HepG2 (cell line): ENCODE measurements around the gene PCNT. TPM values are rescaled to one million over a fixed set of nuclear protein-coding genes. Genes with fewer than 3 reads are reported as not detected.
A peak's percentile ranks its signal among the peaks of the same experiment; 100 is the strongest.

ENCODE experiments used
- ATAC-seq: fragments of 200-7000 bp; cut with Tn5 transposase; 3 replicates; pipeline ENCODE4 v1.9.1; 2020; ENCODE audit warnings: mild to moderate bottlenecking, moderate library complexity
- BruUV-seq: library from RNA; stranded (reverse); fragments of 400-500 nt; replicated peaks from 2 replicates; lab custom pipeline; 2021; lab: Mats Ljungman, UMichigan
- CTCF ChIA-PET: fragments of 300-600 bp; formaldehyde crosslinking; extraction: SDS; loops from one replicate; lab custom pipeline; 2021; ENCODE audit warnings: low total read pairs, inconsistent platforms, low intra/inter-chr PET ratio; lab: Yijun Ruan, JAX
- POLR2A ChIA-PET: fragments of 350-600 bp; sonication (Branson Sonifier 250); formaldehyde crosslinking; loops from one replicate; lab custom pipeline; 2020; ENCODE audit warnings: antibody characterized with exemption, inconsistent platforms; lab: Yijun Ruan, JAX
- DNase-seq: peaks from one replicate; pipeline ENCODE4 v3.0.0-alpha.2; 2015; ENCODE audit warnings: low spot score
- FAIRE-seq: peaks from 3 replicates; lab custom pipeline; 2011; peaks lifted over from hg19 to GRCh38; lab: Jason Lieb, UNC
- H2AFZ ChIP-seq: one replicate; pipeline ENCODE4 v1.6.1; 2011; ENCODE audit warnings: low read length, inconsistent platforms
- H3K27ac ChIP-seq: fragments of 300-600 bp; 3 replicates; pipeline ENCODE4 v1.8.0; 2011; ENCODE audit warnings: mixed run types, mild to moderate bottlenecking, mixed read lengths, low read length, inconsistent platforms; ENCODE audit not compliant: insufficient read depth; ENCODE audit errors: extremely low read length
- H3K27me3 ChIP-seq, 2 experiments: fragments of 200-600 bp in 1 of 2; 2 replicates in 1 of 2; 3 replicates in 1 of 2; pipeline versions ENCODE4 v1.6.0 to v1.8.0; 2011; ENCODE audit warnings: low read length in 2 of 2, mild to moderate bottlenecking in 2 of 2, moderate library complexity in 2 of 2, inconsistent platforms in 1 of 2; ENCODE audit not compliant: insufficient read depth in 2 of 2, control insufficient read depth in 1 of 2
- H3K36me3 ChIP-seq, 2 experiments: fragments of 200-600 bp in 1 of 2; replicated peaks in 1 of 2; 2 replicates in 1 of 2; 3 replicates in 1 of 2; pipeline versions ENCODE4 v1.5.1 to v1.8.0; 2011; ENCODE audit warnings: low read length in 2 of 2, inconsistent platforms in 1 of 2; ENCODE audit not compliant: insufficient read depth in 2 of 2, control insufficient read depth in 1 of 2
- H3K4me1 ChIP-seq: 2 replicates; pipeline ENCODE4 v1.5.1; 2012; ENCODE audit warnings: low read length, inconsistent platforms; ENCODE audit not compliant: insufficient read depth
- H3K4me2 ChIP-seq: 2 replicates; pipeline ENCODE4 v1.6.0; 2011; ENCODE audit warnings: low read depth, low read length, inconsistent platforms
- H3K4me3 ChIP-seq, 3 experiments: fragments of 200-600 bp in 1 of 3; sonication (generic), shearing (Covaris generic) in 1 of 3; replicated peaks in 1 of 3; 2 replicates each; pipeline ENCODE4 v1.5.1; 2011 to 2016; ENCODE audit warnings: low read length in 3 of 3, inconsistent platforms in 2 of 3, low read depth in 2 of 3, mild to moderate bottlenecking in 2 of 3, control low read depth in 1 of 3, mixed read lengths in 1 of 3; ENCODE audit not compliant: insufficient read depth in 1 of 3
- H3K79me2 ChIP-seq: one replicate; pipeline ENCODE4 v1.6.1; 2011; ENCODE audit warnings: low read length, inconsistent platforms; ENCODE audit not compliant: insufficient read depth
- H3K9ac ChIP-seq: 2 replicates; pipeline ENCODE4 v1.6.0; 2011; ENCODE audit warnings: mild to moderate bottlenecking, low read depth, low read length, inconsistent platforms; ENCODE audit not compliant: insufficient read depth
- H3K9me3 ChIP-seq: 2 replicates; pipeline ENCODE4 v1.5.1; 2012; ENCODE audit warnings: mild to moderate bottlenecking, low read length
- H4K20me1 ChIP-seq: 2 replicates; pipeline ENCODE4 v1.6.0; 2011; ENCODE audit warnings: inconsistent platforms, mild to moderate bottlenecking, low read length, moderate library complexity; ENCODE audit not compliant: insufficient read depth
- GATAD2A ChIP-seq: IDR thresholded peaks from 2 replicates; pipeline ENCODE4 v1.6.1; 2016
- GRHL1 ChIP-seq: sonication (generic); formaldehyde crosslinking; conservative IDR thresholded peaks from 2 replicates; pipeline ENCODE4 v1.8.0; 2022; ENCODE audit warnings: missing genetic modification reagents
- NFIB ChIP-seq: sonication (generic); formaldehyde crosslinking; IDR thresholded peaks from 2 replicates; pipeline ENCODE4 v1.9.0; 2021; ENCODE audit warnings: missing genetic modification reagents, mild to moderate bottlenecking, borderline replicate concordance
- PATZ1 ChIP-seq: sonication (generic); formaldehyde crosslinking; IDR thresholded peaks from 2 replicates; pipeline ENCODE4 v1.4.0; 2020; ENCODE audit warnings: missing genetic modification reagents
- RBFOX2 ChIP-seq: fragments of 200-400 bp; formaldehyde crosslinking; IDR thresholded peaks from 2 replicates; pipeline ENCODE4 v1.6.1; 2017; ENCODE audit warnings: low read depth, mild to moderate bottlenecking, low read length
- RORA ChIP-seq: sonication (generic); formaldehyde crosslinking; IDR thresholded peaks from 2 replicates; pipeline ENCODE4 v1.5.0; 2020; ENCODE audit warnings: mild to moderate bottlenecking, missing genetic modification reagents, moderate library complexity
- SIN3B ChIP-seq: fragments of 150-350 bp; IDR thresholded peaks from 2 replicates; pipeline ENCODE4 v1.6.1; 2014; ENCODE audit warnings: low read length
- TOE1 ChIP-seq: sonication (generic); formaldehyde crosslinking; IDR thresholded peaks from 2 replicates; pipeline ENCODE4 v1.4.0; 2020; ENCODE audit warnings: mild to moderate bottlenecking, missing genetic modification reagents
- ZMYM2 ChIP-seq: sonication (generic); formaldehyde crosslinking; IDR thresholded peaks from 2 replicates; pipeline ENCODE4 v1.8.0; 2022; ENCODE audit warnings: mild to moderate bottlenecking, missing genetic modification reagents
- ZNF124 ChIP-seq: sonication (generic); formaldehyde crosslinking; IDR thresholded peaks from 2 replicates; pipeline ENCODE4 v1.4.0; 2020; ENCODE audit warnings: missing genetic modification reagents
- ZSCAN12 ChIP-seq: sonication (generic); formaldehyde crosslinking; IDR thresholded peaks from 2 replicates; pipeline ENCODE4 v1.9.0; 2021; ENCODE audit warnings: mild to moderate bottlenecking, missing genetic modification reagents
- WGBS: methylation state at CpG from one replicate; pipeline ENCODE4 v1.1.6; 2017; ENCODE audit warnings: low lambda C conversion rate; 5-methylcytosine and 5-hydroxymethylcytosine counted together
- in situ Hi-C: cut with HindIII; loops from 2 replicates; pipeline ENCODE4 v1.10.0; 2017; ENCODE audit warnings: low pct_unique_long_range_greater_than_20kb; ENCODE audit not compliant: extremely low pct_ligation_motif_present
- intact Hi-C: fragments of 100-400 bp; cut with micrococcal nuclease; formaldehyde crosslinking; loops from one replicate; pipeline ENCODE4 v1.10.0; 2022; ENCODE audit not compliant: unreplicated experiment
- polyA plus RNA-seq, 8 experiments: library from polyadenylated mRNA; depleted of rRNA in 3 of 8; stranded (reverse) in 7 of 8; unstranded in 1 of 8; fragments of >200 nt; fragmentation: Illumina TruSeq in 4 of 8; extraction: Trizol in 4 of 8; gene quantifications; 2 replicates each; pipeline versions ENCODE4 v1.2.1 to v1.2.3, GENCODE V29; 2011 to 2016; ENCODE audit warnings: low read depth in 4 of 8, missing spikeins in 1 of 8, mixed read lengths in 1 of 8; ENCODE audit not compliant: insufficient read depth in 1 of 8
- total RNA-seq, 5 experiments: library from RNA; depleted of rRNA; stranded (reverse); fragments of >200 nt; fragmentation: Illumina TruSeq; extraction: Trizol; gene quantifications; 2 replicates each; pipeline ENCODE4 v1.2.3, GENCODE V29; 2016; ENCODE audit warnings: low read depth in 1 of 5
- TF ChIP-seq, protein P1 (sequence below): sonication (generic); formaldehyde crosslinking; IDR thresholded peaks from 2 replicates; pipeline ENCODE4 v1.4.0; 2020; ENCODE audit warnings: mild to moderate bottlenecking, missing genetic modification reagents

The PCNT gene
- total and polyA plus RNA-seq, 2 of the 13 experiments (the other 11 are each of a cell fraction or from before 2014, with no cell fraction given) = 5.6 to 12.4 TPM

DNA sequence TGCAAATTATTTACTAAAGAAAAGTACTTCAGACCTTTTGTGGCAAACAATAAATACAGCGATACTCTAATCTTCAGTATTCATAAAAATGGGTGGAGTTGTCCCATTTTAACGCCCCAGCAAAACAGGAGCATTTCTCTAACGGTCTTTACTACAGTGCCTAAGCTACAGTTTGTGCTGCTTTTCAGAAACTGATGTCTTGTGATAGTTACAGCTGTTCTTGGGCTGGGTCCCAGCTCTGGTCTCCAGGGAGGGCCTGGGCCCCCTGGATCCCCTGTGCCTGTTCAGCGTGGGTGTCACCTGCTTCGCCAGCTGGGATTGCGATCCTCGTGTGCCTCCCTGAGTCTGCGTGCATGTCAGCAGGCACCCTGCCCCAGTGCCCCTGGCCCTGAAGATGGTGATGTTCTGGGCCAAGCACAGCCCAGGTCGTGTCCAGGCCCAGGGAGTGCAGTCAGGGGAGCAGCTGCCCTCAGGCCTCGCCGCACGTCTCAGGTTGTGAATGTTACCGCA lies 70.7 kb downstream of the PCNT start:
- H2AFZ ChIP-seq = no peak overlapping the region
- CTCF ChIA-PET = no interaction called here
- no peaks in the 10 kb centered on the region for H3K9me3 ChIP-seq
- no peaks in the 10 kb centered on the region for H3K27me3 ChIP-seq
- peaks cover 12 to 39% of the 10 kb centered on the region in 2 experiments; a peak in 4 of 5 replicates for H3K36me3 ChIP-seq
- FAIRE-seq (no peak), DNase-seq (no peak), ATAC-seq (no peak)
- WGBS = 94% methylated on average over 9 of the region's 13 CpGs
- intact Hi-C loops = no loop called here
- POLR2A ChIA-PET = no interaction called here
- H3K4me2 ChIP-seq = no peak overlapping the region
- TF ChIP-seq ZMYM2 (CRISPR knock-in tag) (no peak), RORA (CRISPR knock-in tag) (no peak), GATAD2A (CRISPR knock-in tag) (no peak), ZSCAN12 (CRISPR knock-in tag) (no peak), SIN3B (no peak)
- in situ Hi-C loops = no loop called here
- peaks cover 20% of the 10 kb centered on the region for H3K4me1 ChIP-seq
- no peaks in the 10 kb centered on the region for H3K79me2 ChIP-seq
- no peaks in the 10 kb centered on the region for H4K20me1 ChIP-seq
- BruUV-seq = no TSS peak
- H3K4me3 ChIP-seq = no peak overlapping the region
- H3K9ac ChIP-seq = peak overlapping the region; percentile 58; the same call in 1 of the 2 replicates
- peak overlapping the region; percentile 71 for H3K27ac ChIP-seq

DNA sequence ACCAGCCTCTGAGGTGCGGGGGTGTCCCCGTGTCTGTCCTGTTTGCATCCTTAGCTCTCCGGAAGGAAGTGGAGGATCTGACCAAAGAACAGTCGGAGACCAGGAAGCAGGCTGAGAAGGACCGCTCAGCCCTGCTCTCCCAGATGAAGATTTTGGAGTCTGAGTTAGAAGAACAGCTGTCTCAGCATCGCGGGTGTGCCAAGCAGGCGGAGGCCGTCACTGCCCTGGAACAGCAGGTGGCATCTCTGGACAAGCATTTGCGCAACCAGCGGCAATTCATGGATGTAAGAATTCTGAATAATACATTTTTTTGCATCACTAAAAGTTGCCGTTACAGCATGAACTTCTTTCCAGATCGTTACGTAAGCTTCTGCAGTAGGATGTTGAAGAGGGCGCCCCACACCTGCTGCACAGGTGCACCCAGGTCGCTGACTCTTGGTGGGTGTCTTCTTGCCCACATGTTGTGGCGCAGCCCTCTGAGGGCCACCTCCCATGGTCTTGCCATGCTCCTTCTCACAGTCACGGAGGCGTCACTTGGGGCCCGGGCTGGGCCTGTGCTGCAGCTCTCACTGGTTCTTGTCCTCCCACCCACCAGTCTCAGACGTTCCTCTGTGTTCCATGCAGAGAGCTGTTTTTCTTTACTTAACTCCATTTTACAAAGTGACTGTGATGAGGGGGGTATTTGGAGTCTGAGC lies 73.4 kb downstream of the PCNT start:
- CTCF ChIA-PET = no interaction called here
- POLR2A ChIA-PET = no interaction called here
- Histone ChIP-seq H3K4me2 (no peak overlapping the region), H3K4me1 (peaks cover 20% of the 10 kb centered on the region), H3K4me3 (no peak overlapping the region), H3K27me3 (no peaks in the 10 kb centered on the region), H3K79me2 (no peaks in the 10 kb centered on the region), H4K20me1 (no peaks in the 10 kb centered on the region), H3K9ac (no peak overlapping the region), H3K36me3 (peaks cover 15 to 46% of the 10 kb centered on the region in 2 experiments; a peak in 4 of 5 replicates), H2AFZ (no peak overlapping the region), H3K27ac (no peak overlapping the region), H3K9me3 (no peaks in the 10 kb centered on the region)
- DNase-seq = no peak
- intact Hi-C loops (no loop called here), in situ Hi-C loops (no loop called here)
- WGBS = 98% methylated on average over 20 of the region's 21 CpGs
- no TSS peak for BruUV-seq
- FAIRE-seq = no peak
- ATAC-seq = no peak
- TF ChIP-seq ZNF124 (CRISPR knock-in tag) = no peak
- no peak for TF ChIP-seq GRHL1
- TF ChIP-seq RBFOX2 = no peak
- TF ChIP-seq NFIB (CRISPR knock-in tag) = no peak
- TF ChIP-seq TOE1 (CRISPR knock-in tag) = no peak
- no peak for TF ChIP-seq PATZ1 (CRISPR knock-in tag)
- TF ChIP-seq, protein P1, sequence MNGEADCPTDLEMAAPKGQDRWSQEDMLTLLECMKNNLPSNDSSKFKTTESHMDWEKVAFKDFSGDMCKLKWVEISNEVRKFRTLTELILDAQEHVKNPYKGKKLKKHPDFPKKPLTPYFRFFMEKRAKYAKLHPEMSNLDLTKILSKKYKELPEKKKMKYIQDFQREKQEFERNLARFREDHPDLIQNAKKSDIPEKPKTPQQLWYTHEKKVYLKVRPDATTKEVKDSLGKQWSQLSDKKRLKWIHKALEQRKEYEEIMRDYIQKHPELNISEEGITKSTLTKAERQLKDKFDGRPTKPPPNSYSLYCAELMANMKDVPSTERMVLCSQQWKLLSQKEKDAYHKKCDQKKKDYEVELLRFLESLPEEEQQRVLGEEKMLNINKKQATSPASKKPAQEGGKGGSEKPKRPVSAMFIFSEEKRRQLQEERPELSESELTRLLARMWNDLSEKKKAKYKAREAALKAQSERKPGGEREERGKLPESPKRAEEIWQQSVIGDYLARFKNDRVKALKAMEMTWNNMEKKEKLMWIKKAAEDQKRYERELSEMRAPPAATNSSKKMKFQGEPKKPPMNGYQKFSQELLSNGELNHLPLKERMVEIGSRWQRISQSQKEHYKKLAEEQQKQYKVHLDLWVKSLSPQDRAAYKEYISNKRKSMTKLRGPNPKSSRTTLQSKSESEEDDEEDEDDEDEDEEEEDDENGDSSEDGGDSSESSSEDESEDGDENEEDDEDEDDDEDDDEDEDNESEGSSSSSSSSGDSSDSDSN = no peak
